Right ventricle myocardium inferior (tissue), 1 donor: ENCODE results near the gene FRAS1. TPM values are rescaled to one million over a fixed set of nuclear protein-coding genes. Genes with fewer than 3 reads are reported as not detected.
"Not testable (repeated sequence)": the region's sequence is repeated elsewhere in the genome, so short reads cannot be mapped to it uniquely, and the experiment has no call there.

ENCODE experiments used
- ATAC-seq: fragments of 200-7000 bp; cut with Tn5 transposase; one replicate; pipeline ENCODE4 v1.9.1; 2020; ENCODE audit warnings: mild to moderate bottlenecking, moderate library complexity
- DNase-seq: peaks from one replicate; pipeline ENCODE4 v3.0.0; 2021; ENCODE audit errors: missing footprints
- intact Hi-C: fragments of 100-400 bp; cut with DNase I; formaldehyde crosslinking; loops from one replicate; pipeline ENCODE4 v1.11.0; 2022
- total RNA-seq: library from RNA; stranded (reverse); fragmentation: NEBNext Ultra II Directional; extraction: Animal tissue kit (Norgen Biotek cat#: 25700); gene quantifications from one replicate; pipeline ENCODE4 v1.2.1, GENCODE V29; 2021
- donor health status: DM: no; HTN: yes; CAD: no; lungs with severe emphysema.

Gene FRAS1
- total RNA-seq, 1 donor from 2014 or later: 2.2 TPM

DNA sequence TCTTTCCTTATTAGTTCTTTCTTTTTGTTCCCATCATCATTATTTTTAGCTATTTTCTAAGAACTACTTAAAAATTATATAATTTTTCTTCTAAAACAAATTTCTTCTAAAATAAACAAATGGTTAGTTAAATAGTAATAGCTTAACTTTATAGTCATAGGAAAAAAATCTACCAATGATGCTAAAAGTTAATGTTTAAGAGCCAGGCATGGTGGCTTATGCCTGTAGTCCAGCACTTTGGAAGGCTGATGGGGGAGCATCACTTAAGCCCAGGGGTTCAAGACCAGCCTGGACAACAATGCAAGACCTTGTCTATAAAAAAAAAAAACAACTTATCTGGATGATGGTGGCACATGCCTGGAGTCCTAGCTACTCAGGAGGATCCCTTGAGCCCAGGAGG, 367.3 kb downstream of the FRAS1 start:
- no peak for DNase-seq
- intact Hi-C loops: no loop called here

DNA sequence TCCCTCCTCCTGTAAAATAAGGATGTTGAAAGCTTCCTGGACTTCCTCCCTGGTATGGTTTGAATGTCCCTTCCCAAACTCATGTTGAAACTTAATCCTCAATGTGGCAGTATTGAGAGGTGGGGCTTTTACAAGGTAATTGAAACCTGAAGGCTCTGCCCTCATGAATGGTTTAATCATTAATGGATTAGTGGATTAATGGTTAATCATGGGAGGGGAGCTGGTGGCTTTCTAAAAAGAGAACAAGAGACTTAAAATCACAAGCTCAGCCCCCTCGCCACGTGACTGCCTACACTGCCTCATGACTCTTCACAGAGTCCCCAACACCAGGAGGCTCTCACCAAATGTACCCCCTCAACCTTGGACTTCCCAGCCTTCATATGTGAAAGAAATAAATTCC, 369.8 kb downstream of the FRAS1 start:
- DNase-seq (no peak), ATAC-seq (no peak)
- intact Hi-C loops: no loop called here

More for the DNA sequence above, 367.3 kb downstream of the FRAS1 start:
- no peak for ATAC-seq

DNA sequence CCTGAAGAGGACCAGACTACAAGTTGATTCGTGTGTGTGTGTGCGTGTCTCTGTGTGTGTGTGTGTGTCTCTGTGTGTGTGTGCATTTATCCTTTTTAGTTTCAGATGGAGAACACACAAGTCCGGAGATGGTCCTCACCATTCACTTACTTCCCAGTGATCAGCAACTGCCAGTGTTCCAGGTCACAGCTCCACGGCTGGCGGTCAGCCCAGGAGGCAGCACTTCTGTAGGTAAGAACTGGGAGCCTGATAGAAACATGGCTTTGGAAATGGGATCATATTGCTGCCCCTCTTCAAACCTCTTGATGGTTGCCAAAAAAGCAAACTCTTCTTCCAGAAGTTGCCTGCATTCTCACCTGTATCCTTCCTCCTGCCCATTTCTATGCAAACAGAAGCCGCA, 371.9 kb downstream of the FRAS1 start:
- intact Hi-C loops: no loop called here
- ATAC-seq (no peak), DNase-seq (no peak)

DNA sequence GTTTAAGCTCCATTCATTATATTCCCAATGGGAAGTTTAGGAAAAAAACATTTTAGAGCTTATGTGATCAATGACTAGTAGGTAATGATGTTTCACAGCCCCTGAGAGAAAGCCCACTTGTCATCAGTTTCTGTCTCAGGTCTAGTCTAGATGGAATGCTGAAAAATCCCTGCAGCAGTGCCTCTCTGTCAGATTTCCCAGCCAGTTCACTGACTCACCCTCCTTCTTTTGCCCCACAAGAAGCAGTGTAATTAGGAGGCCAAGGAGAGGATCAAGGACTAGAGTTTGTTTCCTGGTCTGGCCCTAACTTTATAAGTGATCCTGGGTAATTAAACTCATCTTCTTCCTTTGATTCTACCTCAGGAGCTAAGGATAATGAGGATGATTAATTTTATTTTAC, 375.8 kb downstream of the FRAS1 start:
- intact Hi-C loops: no loop called here
- ATAC-seq: no peak
- DNase-seq: no peak

DNA sequence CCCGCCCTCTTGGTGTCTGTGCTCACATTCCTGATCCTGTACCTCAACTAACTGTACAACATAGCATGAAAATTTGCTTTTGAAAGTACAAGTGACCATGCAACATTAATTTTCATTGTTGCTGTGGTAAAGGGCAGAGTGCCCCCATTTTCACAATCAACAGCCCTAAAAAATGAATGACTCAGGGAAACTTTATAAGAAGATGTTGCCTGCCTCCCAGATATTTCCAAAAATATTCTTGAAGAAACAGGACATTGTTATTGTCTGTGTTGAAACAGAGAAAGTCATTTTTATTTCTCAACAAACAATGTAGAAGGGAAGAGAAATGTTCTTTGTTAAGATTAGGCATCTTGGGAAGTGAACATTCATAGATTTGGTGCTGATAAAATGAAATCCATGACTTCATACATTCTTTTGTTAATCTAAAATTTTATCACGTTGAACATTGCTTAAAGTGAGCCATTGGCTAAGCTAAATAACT, 380.5 kb downstream of the FRAS1 start:
- intact Hi-C loops: no loop called here
- no peak for ATAC-seq
- no peak for DNase-seq

DNA sequence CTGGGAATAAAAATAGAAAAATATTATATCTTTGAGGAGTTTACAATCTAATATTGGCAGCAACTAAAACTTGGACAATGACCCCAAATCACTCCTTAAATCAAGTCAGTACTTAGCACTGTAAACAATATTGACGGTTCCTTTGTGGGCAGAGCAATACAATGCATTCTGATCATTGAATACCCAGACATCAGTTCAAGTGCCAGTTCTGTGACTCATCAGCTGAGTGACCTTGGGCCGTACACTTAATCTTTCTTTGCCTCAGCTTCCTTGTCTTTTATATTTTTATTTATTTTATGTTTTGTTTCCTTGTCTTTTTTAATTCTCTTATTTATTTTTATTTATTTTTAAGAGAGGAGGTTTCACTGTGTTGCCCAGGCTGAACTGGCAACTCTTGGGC, 382.2 kb downstream of the FRAS1 start:
- intact Hi-C loops: no loop called here
- DNase-seq (no peak), ATAC-seq (no peak)

DNA sequence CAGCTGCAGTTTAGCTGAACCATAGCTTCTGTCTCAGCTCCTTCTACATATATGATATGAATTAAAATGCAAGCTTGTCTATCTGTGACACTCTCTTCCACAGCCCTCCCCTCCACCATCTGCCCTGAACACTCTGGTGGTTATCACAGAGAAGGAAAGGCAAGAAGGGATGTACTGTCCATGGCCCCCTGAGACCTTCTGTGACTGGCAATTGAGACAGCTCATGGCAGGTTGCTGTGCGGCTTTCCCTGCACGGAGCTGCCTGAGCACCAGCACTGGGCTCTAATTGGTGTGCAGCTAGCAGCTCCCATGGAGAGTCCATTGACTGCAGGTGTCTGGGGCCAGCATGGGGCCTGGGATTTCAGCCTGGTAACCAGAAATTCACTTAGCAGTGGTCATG, 384.6 kb downstream of the FRAS1 start:
- ATAC-seq (no peak), DNase-seq (no peak)
- intact Hi-C loops: no loop called here

DNA sequence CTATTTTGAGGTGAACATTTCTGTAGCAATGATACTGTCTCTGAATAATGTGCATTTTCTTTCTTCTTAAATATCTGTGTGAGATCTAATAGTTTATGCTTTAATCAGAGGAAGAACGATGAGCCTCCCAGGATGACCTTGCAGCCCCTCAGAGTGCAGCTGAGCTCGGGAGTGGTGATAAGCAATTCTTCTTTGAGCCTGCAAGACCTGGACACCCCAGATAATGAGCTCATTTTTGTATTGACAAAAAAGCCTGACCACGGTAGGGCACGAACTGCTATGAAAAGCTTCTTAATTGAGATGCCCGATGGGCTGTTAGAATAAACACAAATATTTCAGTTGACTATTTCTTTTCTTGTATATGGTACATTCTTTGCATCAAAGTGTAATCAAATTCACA, 389.5 kb downstream of the FRAS1 start:
- no peak for DNase-seq
- ATAC-seq: no peak
- intact Hi-C loops: no loop called here

DNA sequence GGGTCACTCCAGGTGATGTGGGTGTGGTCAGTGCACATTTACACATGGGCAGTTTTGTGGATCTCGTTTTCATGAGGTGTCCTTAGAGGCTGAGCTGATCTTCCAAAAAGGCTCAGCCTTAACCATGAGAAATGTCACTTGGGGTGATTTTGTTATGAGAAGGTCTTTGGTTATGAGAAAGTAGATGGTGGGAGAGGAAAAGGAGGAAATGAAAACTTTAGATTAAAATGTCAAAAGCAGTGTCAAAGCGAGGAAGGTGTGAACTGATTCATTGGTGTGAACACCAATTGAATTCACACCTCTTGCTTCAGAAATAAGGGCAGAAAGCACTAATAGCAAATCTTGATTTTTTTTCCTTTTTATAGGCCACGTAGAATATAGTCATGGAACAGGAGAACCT, 394.3 kb downstream of the FRAS1 start:
- intact Hi-C loops: no loop called here
- no peak for DNase-seq
- ATAC-seq: no peak

DNA sequence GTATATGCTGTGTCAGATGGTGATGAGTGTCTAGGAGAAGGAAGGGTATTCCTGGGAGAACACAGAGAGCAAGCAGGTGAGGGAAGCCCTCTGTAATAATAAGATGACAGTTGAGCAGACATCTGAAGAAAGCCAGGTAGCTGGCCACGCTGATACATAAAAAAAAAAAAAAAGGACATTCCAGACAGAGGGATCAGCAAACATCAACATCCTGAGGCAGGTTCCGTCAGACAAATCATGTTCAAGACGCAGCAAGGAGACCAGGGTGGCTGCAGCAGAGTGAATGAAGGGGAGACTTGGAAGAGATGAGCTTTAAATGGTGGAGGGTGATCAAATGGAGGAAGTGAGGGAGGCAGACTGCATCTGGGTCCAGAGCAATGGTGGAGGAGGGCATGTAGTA, 396.9 kb downstream of the FRAS1 start:
- DNase-seq (no peak), ATAC-seq (no peak)
- intact Hi-C loops: no loop called here

DNA sequence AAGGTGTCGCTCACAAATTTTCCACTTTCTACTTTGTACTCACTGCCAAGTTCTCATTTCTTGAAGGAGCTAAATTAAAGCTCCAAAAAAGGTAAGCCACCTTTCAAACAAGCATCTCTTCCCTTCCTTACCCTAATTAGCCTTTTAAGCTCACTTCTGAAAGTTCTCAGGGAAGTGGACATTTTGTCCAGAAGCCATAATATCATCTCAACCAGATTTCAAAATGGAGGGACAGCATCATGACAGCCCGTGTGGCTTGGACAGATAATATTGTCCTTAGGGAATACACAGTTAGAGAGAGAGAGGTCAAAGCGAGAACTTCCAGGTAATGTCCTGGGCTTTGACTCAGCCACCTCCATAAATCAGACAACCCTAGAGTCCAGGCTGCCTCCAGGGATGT, 400.6 kb downstream of the FRAS1 start:
- no peak for DNase-seq
- intact Hi-C loops: no loop called here
- no peak for ATAC-seq

DNA sequence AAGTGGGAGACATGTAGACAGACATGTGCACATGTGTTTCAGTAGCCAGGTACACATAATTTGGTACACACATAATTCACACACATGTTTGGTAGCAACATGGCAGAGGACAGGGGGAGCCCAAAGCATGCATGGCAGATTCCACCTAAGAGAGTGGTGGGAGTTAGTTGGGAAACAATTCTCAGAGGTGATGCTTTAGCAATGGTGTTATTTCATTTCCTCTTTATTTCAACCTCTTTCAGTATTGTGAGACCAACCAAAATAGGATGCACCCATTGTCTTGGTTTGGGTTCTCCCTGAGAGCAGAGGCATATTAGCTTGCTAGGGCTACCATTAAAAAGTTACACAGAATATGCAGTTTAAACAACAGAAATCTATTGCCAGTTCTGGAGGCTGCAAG, 402.2 kb downstream of the FRAS1 start:
- ATAC-seq: no peak
- intact Hi-C loops: no loop called here
- no peak for DNase-seq

DNA sequence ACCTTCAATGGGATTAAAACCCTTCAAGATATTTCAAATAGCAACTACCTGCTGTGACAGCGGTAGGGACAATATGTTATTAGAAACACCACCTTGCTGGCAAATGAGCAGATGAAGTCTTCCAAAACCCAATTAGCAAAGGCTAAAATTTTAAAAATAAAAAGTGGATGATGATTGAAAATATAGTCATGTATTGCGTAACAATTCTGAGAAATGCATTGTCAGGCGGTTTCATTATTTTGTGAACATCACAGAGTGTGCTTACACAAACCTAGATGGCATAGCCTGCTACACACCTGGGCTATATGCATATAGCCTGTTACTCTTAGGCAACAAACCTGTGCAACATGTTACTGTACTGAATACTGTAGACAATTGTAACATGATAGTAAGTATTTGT, 403.2 kb downstream of the FRAS1 start:
- ATAC-seq (no peak), DNase-seq (no peak)
- intact Hi-C loops: no loop called here

DNA sequence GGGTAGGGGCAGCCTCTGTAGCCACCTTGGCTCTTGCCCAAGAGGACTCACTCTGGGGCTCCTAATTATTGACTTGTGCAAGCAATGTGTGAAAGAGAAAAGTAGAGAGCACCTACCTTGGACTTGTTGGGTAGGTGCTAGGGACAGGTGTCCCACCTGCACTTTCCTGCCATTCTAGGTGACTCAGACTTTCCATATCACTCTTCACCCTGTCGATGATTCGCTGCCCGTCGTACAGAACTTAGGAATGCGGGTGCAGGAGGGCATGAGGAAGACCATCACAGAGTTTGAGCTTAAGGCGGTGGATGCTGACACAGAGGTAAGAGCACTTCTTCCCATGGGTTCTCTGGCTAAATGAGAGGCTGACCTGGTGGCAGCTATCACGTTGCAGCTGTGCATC, 407.1 kb downstream of the FRAS1 start:
- DNase-seq: no peak

DNA sequence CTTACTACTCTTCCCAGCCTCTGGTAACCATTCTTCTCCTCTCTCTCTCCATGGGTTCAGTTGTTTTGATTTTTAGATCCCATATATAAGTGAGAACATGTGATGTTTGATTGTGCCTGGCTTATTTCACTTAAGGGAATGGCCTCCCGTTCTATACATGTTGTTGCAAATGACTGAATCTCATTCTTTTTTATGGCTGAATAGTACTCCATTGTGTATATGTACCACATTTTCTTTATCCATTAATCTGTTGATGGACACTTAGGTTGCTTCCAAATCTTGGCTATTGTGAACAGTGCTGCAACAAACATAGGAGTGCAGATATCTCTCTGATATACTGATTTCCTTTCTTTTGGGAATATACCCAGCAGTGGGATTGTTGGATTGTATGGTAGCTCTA, 410.1 kb downstream of the FRAS1 start:
- ATAC-seq, DNase-seq, intact Hi-C loops: not testable (repeated sequence)

More for the DNA sequence above, 407.1 kb downstream of the FRAS1 start:
- no peak for ATAC-seq
- intact Hi-C loops: no loop called here

DNA sequence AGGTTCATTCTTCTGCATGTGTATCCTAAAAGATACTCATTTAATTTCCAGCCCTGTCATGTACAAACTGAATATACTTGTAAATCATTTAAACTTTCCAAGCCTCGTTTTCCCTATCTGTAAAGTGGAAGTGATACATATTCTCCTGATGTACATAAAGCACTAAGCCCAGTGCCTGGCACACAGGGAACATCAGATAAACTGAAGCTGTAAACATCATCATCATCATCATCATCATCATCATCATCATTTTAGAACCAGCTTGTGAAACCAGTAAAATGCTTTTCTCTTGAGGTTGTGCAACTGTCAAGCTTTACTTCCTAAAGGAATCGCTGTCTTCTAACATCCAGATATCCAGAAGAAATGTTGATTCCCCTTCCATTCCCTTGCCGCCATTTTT, 411.1 kb downstream of the FRAS1 start:
- ATAC-seq (no peak), DNase-seq (no peak)
- intact Hi-C loops: no loop called here

DNA sequence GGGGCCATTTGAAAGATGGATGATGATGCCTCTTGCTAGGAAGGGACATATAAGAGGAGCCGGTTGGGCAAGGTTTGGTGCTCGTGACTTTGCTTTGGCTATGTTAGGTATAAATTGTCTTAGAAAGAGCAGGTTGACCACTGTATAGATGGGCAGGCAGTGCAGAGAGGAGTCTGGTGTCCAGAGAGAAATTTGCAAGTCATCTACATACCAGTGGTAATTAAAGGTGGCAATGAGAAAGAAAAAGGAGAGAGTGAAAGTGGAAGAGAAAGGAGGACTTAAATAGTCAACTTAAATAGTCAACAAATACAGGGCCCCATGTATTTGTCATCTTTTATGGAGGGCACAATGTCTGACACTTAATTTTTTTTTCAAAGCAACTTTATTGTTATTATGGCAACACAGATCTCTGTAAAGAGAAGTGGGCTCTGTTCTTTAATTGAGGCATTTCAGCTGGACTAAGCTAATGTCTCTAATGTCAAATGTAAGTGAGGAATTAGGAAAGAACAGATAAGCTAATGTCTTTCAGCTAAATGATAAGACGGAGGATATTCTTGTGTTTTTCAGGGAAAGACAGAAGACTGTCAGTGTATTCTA, 419.1 kb downstream of the FRAS1 start:
- intact Hi-C loops: no loop called here
- no peak for DNase-seq
- no peak for ATAC-seq

DNA sequence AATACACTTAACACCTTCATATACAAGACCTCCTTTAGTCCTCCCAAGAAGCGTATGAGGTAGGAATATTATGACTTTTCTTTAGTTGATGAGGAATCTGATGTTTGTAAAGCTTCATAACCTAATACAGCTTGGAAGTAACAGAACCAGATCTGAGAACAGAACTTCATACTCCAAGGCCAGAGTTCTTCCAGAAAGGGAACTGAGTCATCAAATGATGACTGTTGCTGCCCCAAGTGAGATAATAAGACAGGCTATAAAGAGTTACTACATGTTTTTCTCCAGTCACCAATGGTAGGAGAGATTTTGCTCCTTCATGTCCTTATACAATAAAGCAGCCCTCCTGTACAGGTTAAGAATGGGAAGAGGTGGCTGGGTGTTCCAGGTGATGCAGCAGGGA, 420.2 kb downstream of the FRAS1 start:
- ATAC-seq: no peak
- no peak for DNase-seq
- intact Hi-C loops: no loop called here

DNA sequence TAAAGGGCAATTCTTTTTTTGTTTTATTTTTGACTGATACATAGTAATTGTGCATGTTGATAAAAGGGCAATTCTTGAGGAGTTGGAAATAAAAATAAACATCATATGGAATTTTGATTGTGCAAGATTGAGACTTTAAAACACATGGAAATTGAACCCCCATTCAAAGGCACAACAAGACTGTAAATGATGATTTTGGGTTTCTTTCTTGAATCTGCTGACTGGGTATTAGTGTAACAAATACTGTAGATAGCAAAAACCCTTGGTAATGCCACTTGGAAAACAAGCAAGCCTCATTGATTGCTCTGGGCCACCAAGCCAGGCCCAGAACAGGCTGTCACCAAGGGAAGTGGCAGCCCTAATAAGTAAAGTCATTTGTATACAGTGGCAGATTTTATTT, 421.4 kb downstream of the FRAS1 start:
- intact Hi-C loops: no loop called here
- ATAC-seq (no peak), DNase-seq (no peak)

DNA sequence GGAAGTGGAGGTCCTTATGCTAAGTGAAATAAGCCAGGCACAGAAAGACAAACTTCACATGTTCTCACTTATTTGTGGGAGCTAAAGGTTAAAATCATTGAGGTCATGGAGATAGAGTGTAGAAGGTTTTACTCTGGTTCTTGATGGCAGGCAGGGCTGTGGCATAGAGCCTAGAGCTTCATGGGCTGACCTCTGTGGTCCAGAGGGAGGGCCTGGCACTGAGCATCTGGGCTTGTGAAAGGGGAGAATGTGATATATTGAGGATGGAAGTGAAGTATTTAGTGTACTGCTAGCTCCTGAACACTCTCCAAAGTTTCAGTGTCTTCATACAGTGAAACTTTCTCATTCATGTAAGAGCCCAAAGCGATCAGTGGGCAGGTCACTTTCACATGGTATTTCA, 423.2 kb downstream of the FRAS1 start:
- ATAC-seq (no peak), DNase-seq (no peak)
- intact Hi-C loops: no loop called here

DNA sequence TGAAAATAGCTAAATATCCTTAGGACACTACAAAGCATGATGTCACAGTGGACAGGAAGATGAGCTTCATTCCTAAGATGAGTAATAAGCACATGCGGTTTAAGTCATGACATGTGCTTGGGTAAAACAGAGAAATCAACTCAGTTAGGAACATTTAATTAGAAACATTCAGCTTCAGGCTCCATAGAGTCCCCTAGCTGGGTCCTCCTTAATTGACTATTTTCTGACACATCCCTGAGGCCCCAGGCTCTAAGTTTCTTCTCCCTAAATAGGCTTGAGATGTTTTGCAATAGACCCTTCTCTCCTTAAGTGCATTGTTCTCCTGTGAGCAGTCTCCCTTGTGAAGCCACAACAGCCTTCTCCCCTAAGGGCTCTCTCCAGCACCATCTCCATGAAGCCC, 424.1 kb downstream of the FRAS1 start:
- intact Hi-C loops: no loop called here
- ATAC-seq (no peak), DNase-seq (no peak)
